A549 treated with CpdA at 1 μM for 4 hours (cell line): ENCODE data around the gene SPAST. TPM values are rescaled to one million over a fixed set of nuclear protein-coding genes. Genes with fewer than 3 reads are reported as not detected.

ENCODE experiments used
- total RNA-seq: library from RNA; stranded (reverse); fragments of 200-300 nt; extraction: Qiagen RNA extraction; gene quantifications from 5 replicates; pipeline ENCODE4 v1.2.3, GENCODE V29; 2022; ENCODE audit warnings: low read depth

The SPAST gene, protein sequence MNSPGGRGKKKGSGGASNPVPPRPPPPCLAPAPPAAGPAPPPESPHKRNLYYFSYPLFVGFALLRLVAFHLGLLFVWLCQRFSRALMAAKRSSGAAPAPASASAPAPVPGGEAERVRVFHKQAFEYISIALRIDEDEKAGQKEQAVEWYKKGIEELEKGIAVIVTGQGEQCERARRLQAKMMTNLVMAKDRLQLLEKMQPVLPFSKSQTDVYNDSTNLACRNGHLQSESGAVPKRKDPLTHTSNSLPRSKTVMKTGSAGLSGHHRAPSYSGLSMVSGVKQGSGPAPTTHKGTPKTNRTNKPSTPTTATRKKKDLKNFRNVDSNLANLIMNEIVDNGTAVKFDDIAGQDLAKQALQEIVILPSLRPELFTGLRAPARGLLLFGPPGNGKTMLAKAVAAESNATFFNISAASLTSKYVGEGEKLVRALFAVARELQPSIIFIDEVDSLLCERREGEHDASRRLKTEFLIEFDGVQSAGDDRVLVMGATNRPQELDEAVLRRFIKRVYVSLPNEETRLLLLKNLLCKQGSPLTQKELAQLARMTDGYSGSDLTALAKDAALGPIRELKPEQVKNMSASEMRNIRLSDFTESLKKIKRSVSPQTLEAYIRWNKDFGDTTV
- 10.7 to 17.9 TPM (median 14.2 TPM) in 5 replicates for total RNA-seq

DNA sequence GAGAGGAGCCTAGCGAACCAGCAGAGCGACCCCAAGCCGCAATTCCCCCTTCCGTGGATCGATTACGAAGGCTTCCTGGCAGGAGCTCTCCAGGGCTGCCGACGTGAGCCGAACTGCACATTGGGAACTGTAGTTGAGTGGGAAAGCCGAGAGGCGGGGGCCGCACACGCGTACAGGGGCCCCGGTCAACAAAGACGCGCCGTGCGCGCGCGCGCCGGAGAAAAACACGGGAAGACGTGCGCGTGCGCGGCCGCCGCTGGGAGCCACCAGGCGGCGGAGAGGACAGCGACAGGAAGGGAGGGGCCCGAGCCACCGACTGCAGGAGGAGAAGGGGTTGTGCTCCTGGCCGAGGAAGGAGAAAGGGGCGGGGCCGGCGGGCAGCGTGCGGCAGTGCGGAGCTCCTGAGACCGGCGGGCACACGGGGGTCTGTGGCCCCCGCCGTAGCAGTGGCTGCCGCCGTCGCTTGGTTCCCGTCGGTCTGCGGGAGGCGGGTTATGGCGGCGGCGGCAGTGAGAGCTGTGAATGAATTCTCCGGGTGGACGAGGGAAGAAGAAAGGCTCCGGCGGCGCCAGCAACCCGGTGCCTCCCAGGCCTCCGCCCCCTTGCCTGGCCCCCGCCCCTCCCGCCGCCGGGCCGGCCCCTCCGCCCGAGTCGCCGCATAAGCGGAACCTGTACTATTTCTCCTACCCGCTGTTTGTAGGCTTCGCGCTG lies at the start of gene SPAST:
TSS of gene SPAST (plus strand) at position 247 of the 711 bp plus-strand sequence. CDS start at position 523, 276 bp downstream.

DNA sequence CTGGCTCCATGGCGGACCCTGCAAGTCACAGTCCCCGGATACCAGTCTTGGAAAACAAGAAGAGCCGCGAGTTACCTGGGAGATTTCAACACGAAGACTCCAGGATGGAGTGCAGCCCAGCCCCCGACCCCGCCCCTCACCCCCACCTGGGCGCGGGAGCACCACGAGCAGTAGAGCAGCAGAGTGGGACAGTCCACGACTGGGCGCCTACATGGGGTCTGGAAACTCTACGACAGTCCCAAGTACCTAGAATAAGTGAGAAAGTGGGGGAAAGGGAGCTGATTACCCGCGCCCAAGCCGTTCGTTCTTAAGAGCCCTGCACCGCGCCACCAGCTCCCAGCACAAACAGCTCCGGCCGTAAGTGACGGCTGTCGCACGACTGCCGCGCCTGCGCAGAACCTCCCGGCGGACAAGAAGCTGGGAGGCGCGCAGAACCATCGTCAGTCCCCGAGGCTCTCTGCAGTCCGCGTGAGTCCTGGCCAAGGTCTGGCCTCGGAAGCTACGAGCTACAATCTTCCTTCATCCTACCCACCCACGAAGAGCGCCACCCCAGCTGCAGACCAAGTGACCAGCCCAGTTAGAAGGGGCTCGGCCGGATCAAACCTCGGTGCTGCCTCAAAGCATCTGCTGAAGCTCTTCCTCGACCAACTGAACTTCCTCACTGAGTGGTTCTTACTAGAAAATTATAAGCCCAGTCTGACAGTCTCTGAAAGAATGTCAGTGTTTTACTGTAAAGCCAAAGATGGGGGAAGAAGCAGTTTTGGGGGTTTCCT lies 23.7 kb upstream of the SPAST start, which contains the start of gene DPY30:
TSS of gene DPY30 (minus strand) at position 359 of the 773 bp plus-strand sequence. CDS start at position 10, 349 bp downstream.

Other genes with a start within 250 kb of the SPAST start
- gene MEMO1, start 52.5 kb upstream of the SPAST start, total RNA-seq, result 81.2 to 85.6 TPM (median 82.4 TPM) in 5 replicates
- 102 to 113 TPM (median 108 TPM) in 5 replicates for gene DPY30, start 23.8 kb upstream of the SPAST start, total RNA-seq
- gene SLC30A6, start 102.3 kb downstream of the SPAST start, total RNA-seq, result 15.7 to 19.0 TPM (median 17.3 TPM) in 5 replicates
- not detected in 5 replicates for gene NLRC4, start 201.3 kb downstream of the SPAST start, total RNA-seq
- gene YIPF4, start 214.3 kb downstream of the SPAST start, total RNA-seq, result 45.6 to 57.7 TPM (median 53.7 TPM) in 5 replicates